AG10803 (cell line): Measurements from ENCODE around the gene SYNPO2.

Experiments
- DNase-seq: peaks from one replicate; pipeline ENCODE4 v3.0.0; 2010; ENCODE audit warnings: low read depth
- H3K4me3 ChIP-seq: 2 replicates; pipeline ENCODE4 v1.5.1; 2011; ENCODE audit warnings: mild to moderate bottlenecking, low read length, control low read depth
- CTCF ChIP-seq: conservative IDR thresholded peaks from 2 replicates; pipeline ENCODE4 v1.5.1; 2011; ENCODE audit warnings: mild to moderate bottlenecking, low read length, control low read depth, inconsistent platforms

The SYNPO2 gene

GRCh38 chr4:118954246-118954645 lies 65.6 kb downstream of the SYNPO2 start:
- H3K4me3 ChIP-seq, result no peak overlapping the region
- TF ChIP-seq CTCF, result peak; percentile 53
- peak; percentile 44 for DNase-seq

- peak; percentile 29 for DNase-seq
- no peak overlapping the region for H3K4me3 ChIP-seq
- no peak for TF ChIP-seq CTCF
Measured at GRCh38 chr4:118955515-118955914, 66.9 kb downstream of the SYNPO2 start.

GRCh38 chr4:118957722-118958445 lies 69.2 kb downstream of the SYNPO2 start:
- no peak for TF ChIP-seq CTCF
- no peak for DNase-seq
- H3K4me3 ChIP-seq, result no peak overlapping the region

- DNase-seq, result peak; percentile 36
- H3K4me3 ChIP-seq, result no peak overlapping the region
- no peak for TF ChIP-seq CTCF
Measured at GRCh38 chr4:118962540-118962939, 73.9 kb downstream of the SYNPO2 start.

GRCh38 chr4:118964891-118965411 lies 76.3 kb downstream of the SYNPO2 start:
- TF ChIP-seq CTCF, result no peak
- no peak overlapping the region for H3K4me3 ChIP-seq
- DNase-seq, result peak; percentile 62

- no peak for TF ChIP-seq CTCF
- peak; percentile 56 for DNase-seq
- H3K4me3 ChIP-seq, result no peak overlapping the region
Measured at GRCh38 chr4:118967393-118967792, 78.7 kb downstream of the SYNPO2 start.

- no peak for TF ChIP-seq CTCF
- peak; percentile 91 for DNase-seq
- peak overlapping the region; percentile 7; the same call in 1 of the 2 replicates for H3K4me3 ChIP-seq
Measured at GRCh38 chr4:118968005-118968404, 79.4 kb downstream of the SYNPO2 start.
